ENCODE measurements around the gene KLHDC3.

The KLHDC3 gene

GRCh38 chr6:43062818-43063217 is 48.8 kb downstream of the KLHDC3 start:
- peaks cover 22% of the 10 kb centered on the region for H3K4me1 ChIP-seq (ENCODE audit: control insufficient read depth, insufficient read depth, low read length, poor library complexity, severe bottlenecking)
- H3K27me3 ChIP-seq (replicated peaks; ENCODE audit: control insufficient read depth, insufficient read depth, low read length, poor library complexity, severe bottlenecking) = no peaks in the 10 kb centered on the region
- peaks cover 11% of the 10 kb centered on the region for H3K36me3 ChIP-seq (ENCODE audit: control insufficient read depth, insufficient read depth, low read length)
- no peak overlapping the region for H3K4me3 ChIP-seq (ENCODE audit: insufficient read depth, low read depth, low read length, poor library complexity, severe bottlenecking)
- H3K9me3 ChIP-seq (ENCODE audit: control insufficient read depth, low read length) = no peaks in the 10 kb centered on the region
- DNase-seq = no peak
- H3K27ac ChIP-seq (ENCODE audit: insufficient read depth, low read length, poor library complexity, severe bottlenecking) = no peak overlapping the region

GRCh38 chr6:43070028-43070632 is 56.1 kb downstream of the KLHDC3 start:
- no peak for DNase-seq
- H3K27me3 ChIP-seq (replicated peaks; ENCODE audit: control insufficient read depth, insufficient read depth, low read length, poor library complexity, severe bottlenecking) = no peaks in the 10 kb centered on the region
- H3K36me3 ChIP-seq (ENCODE audit: control insufficient read depth, insufficient read depth, low read length) = peaks cover 6% of the 10 kb centered on the region

More at GRCh38 chr6:43070028-43070632, 56.1 kb downstream of the KLHDC3 start:
- Histone ChIP-seq H3K9me3 (ENCODE audit: control insufficient read depth, low read length) (no peaks in the 10 kb centered on the region), H3K4me3 (ENCODE audit: insufficient read depth, low read depth, low read length, poor library complexity, severe bottlenecking) (no peak overlapping the region), H3K27ac (ENCODE audit: insufficient read depth, low read length, poor library complexity, severe bottlenecking) (no peak overlapping the region), H3K4me1 (ENCODE audit: control insufficient read depth, insufficient read depth, low read length, poor library complexity, severe bottlenecking) (no peaks in the 10 kb centered on the region)
